GM23338 (cell line): ENCODE measurements around the gene DSCAML1.

ENCODE experiments used
- CREB1 ChIP-seq: fragments of 250-450 bp; sonication (Bioruptor Pico); IDR thresholded peaks from 2 replicates; pipeline ENCODE4 v1.5.0; 2020; ENCODE audit warnings: low read depth, mild to moderate bottlenecking, moderate library complexity
- EZH2 ChIP-seq: fragments of 200-600 bp; sonication (generic); IDR thresholded peaks from one replicate; pipeline ENCODE4 v1.8.0; 2017; ENCODE audit warnings: antibody characterized with exemption, mild to moderate bottlenecking, low read depth; ENCODE audit not compliant: unreplicated experiment
- EZH2phosphoT487 ChIP-seq: fragments of 200-600 bp; sonication (generic); IDR thresholded peaks from one replicate; pipeline ENCODE4 v1.8.1; 2018; ENCODE audit warnings: antibody characterized with exemption; ENCODE audit not compliant: unreplicated experiment
- JUNB ChIP-seq: IDR thresholded peaks from one replicate; pipeline ENCODE4 v1.6.1; 2016; ENCODE audit warnings: antibody characterized with exemption; ENCODE audit not compliant: unreplicated experiment
- NANOG ChIP-seq: IDR thresholded peaks from 2 replicates; pipeline ENCODE4 v1.6.1; 2016; ENCODE audit warnings: antibody characterized with exemption, borderline replicate concordance
- POLR2AphosphoS5 ChIP-seq: IDR thresholded peaks from 2 replicates; pipeline ENCODE4 v1.6.1; 2016; ENCODE audit warnings: antibody characterized with exemption, low read depth
- ZNF114 ChIP-seq: fragments of 250-450 bp; sonication (Bioruptor Pico); IDR thresholded peaks from 2 replicates; pipeline ENCODE4 v1.5.0; 2020; ENCODE audit warnings: mild to moderate bottlenecking, moderate library complexity
- TF ChIP-seq, protein P1 (sequence below), 2 experiments: fragments of 200-600 bp in 1 of 2; sonication (generic) in 1 of 2; conservative IDR thresholded peaks; 2 replicates each; pipeline versions ENCODE4 v1.5.1 to v1.6.1; 2016 to 2017; ENCODE audit warnings: antibody characterized with exemption in 2 of 2, low read depth in 2 of 2, mild to moderate bottlenecking in 2 of 2, moderate library complexity in 1 of 2
- TF ChIP-seq, protein P2 (sequence below): IDR thresholded peaks from one replicate; pipeline ENCODE4 v1.6.1; 2018; ENCODE audit warnings: antibody characterized with exemption; ENCODE audit not compliant: unreplicated experiment
- TF ChIP-seq, protein P3 (sequence below): IDR thresholded peaks from 2 replicates; pipeline ENCODE4 v1.6.1; 2016; ENCODE audit warnings: antibody characterized with exemption
- TF ChIP-seq, protein P4 (sequence below): fragments of 250-450 bp; sonication (Bioruptor Pico); IDR thresholded peaks from 2 replicates; pipeline ENCODE4 v1.5.0; 2020; ENCODE audit warnings: mild to moderate bottlenecking, moderate library complexity

DNA sequence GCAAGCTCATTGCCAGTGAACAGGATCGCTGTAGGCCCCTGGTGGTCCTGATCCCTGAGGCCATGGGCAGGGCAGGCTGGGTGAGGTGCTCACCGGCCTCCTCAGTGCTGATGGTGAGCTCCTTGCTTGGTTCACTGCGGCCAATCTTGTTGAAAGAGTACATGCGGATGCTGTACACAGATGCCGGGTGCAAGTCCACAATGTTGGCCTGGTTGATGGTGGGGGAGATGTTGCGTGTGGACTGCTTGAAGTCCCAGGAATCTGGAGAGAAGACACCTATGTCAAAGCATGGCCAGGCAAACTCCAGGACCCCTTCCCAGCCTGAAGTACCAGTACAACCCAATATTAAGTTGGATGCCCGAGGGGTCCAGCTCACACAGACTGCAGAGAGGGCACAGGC lies 325.2 kb downstream of the DSCAML1 start:
- TF ChIP-seq POLR2AphosphoS5 = no peak
- TF ChIP-seq, protein P1, sequence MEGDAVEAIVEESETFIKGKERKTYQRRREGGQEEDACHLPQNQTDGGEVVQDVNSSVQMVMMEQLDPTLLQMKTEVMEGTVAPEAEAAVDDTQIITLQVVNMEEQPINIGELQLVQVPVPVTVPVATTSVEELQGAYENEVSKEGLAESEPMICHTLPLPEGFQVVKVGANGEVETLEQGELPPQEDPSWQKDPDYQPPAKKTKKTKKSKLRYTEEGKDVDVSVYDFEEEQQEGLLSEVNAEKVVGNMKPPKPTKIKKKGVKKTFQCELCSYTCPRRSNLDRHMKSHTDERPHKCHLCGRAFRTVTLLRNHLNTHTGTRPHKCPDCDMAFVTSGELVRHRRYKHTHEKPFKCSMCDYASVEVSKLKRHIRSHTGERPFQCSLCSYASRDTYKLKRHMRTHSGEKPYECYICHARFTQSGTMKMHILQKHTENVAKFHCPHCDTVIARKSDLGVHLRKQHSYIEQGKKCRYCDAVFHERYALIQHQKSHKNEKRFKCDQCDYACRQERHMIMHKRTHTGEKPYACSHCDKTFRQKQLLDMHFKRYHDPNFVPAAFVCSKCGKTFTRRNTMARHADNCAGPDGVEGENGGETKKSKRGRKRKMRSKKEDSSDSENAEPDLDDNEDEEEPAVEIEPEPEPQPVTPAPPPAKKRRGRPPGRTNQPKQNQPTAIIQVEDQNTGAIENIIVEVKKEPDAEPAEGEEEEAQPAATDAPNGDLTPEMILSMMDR (conservative IDR thresholded peaks at IDR 0.05; ENCODE audit: low read depth in 2 of 2) = no peak
- TF ChIP-seq EZH2 = no peak
- TF ChIP-seq EZH2phosphoT487 = no peak
- TF ChIP-seq, protein P2, sequence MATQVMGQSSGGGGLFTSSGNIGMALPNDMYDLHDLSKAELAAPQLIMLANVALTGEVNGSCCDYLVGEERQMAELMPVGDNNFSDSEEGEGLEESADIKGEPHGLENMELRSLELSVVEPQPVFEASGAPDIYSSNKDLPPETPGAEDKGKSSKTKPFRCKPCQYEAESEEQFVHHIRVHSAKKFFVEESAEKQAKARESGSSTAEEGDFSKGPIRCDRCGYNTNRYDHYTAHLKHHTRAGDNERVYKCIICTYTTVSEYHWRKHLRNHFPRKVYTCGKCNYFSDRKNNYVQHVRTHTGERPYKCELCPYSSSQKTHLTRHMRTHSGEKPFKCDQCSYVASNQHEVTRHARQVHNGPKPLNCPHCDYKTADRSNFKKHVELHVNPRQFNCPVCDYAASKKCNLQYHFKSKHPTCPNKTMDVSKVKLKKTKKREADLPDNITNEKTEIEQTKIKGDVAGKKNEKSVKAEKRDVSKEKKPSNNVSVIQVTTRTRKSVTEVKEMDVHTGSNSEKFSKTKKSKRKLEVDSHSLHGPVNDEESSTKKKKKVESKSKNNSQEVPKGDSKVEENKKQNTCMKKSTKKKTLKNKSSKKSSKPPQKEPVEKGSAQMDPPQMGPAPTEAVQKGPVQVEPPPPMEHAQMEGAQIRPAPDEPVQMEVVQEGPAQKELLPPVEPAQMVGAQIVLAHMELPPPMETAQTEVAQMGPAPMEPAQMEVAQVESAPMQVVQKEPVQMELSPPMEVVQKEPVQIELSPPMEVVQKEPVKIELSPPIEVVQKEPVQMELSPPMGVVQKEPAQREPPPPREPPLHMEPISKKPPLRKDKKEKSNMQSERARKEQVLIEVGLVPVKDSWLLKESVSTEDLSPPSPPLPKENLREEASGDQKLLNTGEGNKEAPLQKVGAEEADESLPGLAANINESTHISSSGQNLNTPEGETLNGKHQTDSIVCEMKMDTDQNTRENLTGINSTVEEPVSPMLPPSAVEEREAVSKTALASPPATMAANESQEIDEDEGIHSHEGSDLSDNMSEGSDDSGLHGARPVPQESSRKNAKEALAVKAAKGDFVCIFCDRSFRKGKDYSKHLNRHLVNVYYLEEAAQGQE = no peak
- no peak for TF ChIP-seq CREB1 (CRISPR knock-in tag)
- no peak for TF ChIP-seq NANOG
- TF ChIP-seq JUNB = no peak
- TF ChIP-seq ZNF114 (CRISPR knock-in tag) = no peak
- TF ChIP-seq, protein P3, sequence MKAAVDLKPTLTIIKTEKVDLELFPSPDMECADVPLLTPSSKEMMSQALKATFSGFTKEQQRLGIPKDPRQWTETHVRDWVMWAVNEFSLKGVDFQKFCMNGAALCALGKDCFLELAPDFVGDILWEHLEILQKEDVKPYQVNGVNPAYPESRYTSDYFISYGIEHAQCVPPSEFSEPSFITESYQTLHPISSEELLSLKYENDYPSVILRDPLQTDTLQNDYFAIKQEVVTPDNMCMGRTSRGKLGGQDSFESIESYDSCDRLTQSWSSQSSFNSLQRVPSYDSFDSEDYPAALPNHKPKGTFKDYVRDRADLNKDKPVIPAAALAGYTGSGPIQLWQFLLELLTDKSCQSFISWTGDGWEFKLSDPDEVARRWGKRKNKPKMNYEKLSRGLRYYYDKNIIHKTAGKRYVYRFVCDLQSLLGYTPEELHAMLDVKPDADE = no peak
- TF ChIP-seq, protein P4, sequence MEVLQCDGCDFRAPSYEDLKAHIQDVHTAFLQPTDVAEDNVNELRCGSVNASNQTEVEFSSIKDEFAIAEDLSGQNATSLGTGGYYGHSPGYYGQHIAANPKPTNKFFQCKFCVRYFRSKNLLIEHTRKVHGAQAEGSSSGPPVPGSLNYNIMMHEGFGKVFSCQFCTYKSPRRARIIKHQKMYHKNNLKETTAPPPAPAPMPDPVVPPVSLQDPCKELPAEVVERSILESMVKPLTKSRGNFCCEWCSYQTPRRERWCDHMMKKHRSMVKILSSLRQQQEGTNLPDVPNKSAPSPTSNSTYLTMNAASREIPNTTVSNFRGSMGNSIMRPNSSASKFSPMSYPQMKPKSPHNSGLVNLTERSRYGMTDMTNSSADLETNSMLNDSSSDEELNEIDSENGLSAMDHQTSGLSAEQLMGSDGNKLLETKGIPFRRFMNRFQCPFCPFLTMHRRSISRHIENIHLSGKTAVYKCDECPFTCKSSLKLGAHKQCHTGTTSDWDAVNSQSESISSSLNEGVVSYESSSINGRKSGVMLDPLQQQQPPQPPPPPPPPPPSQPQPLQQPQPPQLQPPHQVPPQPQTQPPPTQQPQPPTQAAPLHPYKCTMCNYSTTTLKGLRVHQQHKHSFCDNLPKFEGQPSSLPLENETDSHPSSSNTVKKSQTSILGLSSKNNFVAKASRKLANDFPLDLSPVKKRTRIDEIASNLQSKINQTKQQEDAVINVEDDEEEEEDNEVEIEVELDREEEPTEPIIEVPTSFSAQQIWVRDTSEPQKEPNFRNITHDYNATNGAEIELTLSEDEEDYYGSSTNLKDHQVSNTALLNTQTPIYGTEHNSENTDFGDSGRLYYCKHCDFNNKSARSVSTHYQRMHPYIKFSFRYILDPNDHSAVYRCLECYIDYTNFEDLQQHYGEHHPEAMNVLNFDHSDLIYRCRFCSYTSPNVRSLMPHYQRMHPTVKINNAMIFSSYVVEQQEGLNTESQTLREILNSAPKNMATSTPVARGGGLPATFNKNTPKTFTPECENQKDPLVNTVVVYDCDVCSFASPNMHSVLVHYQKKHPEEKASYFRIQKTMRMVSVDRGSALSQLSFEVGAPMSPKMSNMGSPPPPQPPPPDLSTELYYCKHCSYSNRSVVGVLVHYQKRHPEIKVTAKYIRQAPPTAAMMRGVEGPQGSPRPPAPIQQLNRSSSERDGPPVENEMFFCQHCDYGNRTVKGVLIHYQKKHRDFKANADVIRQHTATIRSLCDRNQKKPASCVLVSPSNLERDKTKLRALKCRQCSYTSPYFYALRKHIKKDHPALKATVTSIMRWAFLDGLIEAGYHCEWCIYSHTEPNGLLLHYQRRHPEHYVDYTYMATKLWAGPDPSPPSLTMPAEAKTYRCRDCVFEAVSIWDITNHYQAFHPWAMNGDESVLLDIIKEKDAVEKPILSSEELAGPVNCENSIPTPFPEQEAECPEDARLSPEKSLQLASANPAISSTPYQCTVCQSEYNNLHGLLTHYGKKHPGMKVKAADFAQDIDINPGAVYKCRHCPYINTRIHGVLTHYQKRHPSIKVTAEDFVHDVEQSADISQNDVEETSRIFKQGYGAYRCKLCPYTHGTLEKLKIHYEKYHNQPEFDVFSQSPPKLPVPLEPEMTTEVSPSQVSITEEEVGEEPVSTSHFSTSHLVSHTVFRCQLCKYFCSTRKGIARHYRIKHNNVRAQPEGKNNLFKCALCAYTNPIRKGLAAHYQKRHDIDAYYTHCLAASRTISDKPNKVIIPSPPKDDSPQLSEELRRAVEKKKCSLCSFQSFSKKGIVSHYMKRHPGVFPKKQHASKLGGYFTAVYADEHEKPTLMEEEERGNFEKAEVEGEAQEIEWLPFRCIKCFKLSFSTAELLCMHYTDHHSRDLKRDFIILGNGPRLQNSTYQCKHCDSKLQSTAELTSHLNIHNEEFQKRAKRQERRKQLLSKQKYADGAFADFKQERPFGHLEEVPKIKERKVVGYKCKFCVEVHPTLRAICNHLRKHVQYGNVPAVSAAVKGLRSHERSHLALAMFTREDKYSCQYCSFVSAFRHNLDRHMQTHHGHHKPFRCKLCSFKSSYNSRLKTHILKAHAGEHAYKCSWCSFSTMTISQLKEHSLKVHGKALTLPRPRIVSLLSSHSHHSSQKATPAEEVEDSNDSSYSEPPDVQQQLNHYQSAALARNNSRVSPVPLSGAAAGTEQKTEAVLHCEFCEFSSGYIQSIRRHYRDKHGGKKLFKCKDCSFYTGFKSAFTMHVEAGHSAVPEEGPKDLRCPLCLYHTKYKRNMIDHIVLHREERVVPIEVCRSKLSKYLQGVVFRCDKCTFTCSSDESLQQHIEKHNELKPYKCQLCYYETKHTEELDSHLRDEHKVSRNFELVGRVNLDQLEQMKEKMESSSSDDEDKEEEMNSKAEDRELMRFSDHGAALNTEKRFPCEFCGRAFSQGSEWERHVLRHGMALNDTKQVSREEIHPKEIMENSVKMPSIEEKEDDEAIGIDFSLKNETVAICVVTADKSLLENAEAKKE = no peak
